HG02840 (cell line): ENCODE results near the gene NUP50.

Experiments
- ATAC-seq: cut with Tn5 transposase; IDR thresholded peaks from one replicate; pipeline ENCODE4 v1.9.1; 2021; ENCODE audit warnings: mild to moderate bottlenecking, moderate library complexity, moderate number of reproducible peaks; ENCODE audit not compliant: unreplicated experiment, low FRiP score

NUP50 gene, protein sequence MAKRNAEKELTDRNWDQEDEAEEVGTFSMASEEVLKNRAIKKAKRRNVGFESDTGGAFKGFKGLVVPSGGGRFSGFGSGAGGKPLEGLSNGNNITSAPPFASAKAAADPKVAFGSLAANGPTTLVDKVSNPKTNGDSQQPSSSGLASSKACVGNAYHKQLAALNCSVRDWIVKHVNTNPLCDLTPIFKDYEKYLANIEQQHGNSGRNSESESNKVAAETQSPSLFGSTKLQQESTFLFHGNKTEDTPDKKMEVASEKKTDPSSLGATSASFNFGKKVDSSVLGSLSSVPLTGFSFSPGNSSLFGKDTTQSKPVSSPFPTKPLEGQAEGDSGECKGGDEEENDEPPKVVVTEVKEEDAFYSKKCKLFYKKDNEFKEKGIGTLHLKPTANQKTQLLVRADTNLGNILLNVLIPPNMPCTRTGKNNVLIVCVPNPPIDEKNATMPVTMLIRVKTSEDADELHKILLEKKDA

GRCh38 chr22:45163451-45164269 is at the start of gene NUP50:
NUP50 (plus strand) TSS chr22:45163925; CDS start chr22:45168178, 4,253 bp downstream.
- peak; percentile 84 for ATAC-seq

DNA sequence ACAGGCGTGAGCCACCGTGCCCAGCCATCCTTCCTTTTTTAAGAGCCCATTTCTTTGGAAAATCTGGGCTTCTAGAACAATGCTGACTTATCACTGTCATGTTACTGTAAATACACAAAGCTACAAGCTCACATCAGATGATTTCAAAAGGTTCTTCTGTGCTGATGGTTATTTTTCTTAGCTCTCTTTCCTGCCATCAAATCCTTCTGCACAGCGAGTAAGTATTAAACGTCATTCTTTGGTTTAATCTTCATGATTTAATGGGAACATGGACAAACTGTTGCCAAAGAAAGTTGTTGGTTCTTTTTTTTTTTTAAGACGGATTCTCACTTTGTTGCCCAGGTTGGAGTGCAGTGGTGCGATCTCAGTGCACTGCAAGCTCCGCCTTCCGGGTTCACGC is 43.3 kb upstream of the NUP50 start:
- ATAC-seq = no peak

DNA sequence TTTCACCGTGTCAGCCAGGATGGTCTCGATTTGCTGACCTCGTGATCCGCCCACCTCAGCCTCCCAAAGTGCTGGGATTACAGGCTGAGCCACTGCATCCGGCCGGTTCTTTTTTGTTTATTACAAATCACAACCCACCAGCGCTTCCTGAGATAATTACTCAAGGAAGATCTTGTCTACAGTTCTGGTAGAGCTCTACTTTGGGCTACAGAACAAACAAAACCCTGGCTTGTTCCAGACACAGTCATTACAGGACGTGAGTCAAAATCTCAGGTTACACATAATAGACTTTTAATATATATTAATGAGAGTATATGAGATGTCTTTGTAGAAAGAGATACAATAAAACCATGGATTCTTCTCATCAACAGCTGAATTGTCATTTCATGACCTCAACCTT is 42.8 kb upstream of the NUP50 start:
- ATAC-seq = no peak

- no peak for ATAC-seq
These were observed 39.4 kb upstream of the NUP50 start for GRCh38 chr22:45124176-45124847.

DNA sequence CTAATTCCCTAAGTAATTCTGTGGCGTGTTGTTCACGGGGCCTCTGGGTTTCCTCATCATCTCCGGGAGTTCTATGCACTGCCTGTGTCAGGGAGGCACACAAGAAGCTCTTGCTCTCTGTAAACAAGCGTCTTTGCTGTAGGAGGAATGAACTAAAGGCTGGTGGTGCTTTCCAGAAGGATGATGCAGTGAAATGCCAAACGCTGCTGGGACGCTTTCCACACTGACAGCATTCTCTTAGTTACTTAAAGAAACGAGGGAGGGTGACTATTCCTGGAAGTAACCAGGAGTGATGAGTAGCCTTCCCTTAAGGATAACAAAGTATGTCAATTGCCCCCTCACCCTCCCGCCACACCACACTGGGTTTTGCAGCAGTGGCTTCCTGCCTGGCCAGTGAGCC is 38.5 kb upstream of the NUP50 start:
- no peak for ATAC-seq

DNA sequence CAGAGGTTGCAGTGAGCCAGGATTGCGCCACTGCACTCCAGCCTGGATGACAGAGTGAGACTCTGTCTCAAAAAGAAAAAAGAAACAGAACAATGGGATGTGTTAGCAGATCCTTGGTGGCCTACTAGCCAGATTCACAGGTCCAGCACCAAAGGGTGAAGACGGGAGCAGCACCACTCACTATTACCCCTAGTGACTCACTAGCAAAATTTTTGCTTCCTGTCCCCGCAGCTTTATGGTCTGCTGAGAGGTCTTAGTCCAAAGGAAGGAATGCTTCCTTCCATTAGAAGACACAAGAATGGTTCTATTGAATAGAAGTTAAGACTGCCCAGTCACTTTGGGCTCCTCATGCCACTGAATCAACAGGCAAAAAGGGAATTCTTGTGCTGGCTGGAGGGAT is 35.9 kb upstream of the NUP50 start:
- ATAC-seq = no peak

DNA sequence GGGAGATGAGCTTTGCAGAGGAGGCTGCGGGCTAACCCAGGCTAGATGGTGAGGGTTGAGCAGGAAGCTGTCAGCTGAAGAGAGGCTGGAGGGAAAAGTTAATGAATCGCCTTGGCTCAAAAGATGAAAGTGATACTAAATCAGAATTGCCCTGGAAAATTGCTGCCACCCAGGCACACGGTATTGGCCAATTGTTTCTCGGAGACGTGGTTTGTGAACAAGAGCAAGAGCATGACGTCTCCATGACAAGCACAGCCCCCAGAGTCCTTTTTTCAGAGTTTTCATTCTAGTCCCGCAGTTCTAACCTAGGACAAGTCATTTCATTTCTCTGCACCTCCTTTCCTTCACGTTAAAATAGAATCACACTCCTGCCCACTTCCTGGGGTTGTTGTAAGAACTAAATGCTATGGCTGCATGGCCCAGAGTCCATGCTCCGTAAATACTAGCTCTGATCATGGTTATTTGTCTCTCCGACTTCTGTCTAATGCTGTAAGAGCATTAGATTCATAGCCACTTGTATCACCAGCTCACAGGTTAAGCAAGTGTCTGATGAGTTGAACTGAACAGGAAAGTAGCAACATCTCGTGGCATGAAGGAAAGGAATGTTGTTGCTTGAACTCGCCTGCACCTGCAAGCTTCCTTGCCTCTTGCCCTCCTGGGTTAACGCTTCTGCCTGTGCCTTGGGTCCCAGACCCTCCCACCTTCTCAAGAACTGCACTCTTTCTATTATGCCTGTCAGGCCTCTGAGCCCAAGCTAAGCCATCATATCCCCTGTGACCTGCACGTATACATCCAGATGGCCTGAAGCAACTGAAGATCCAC is 33.8 kb upstream of the NUP50 start:
- ATAC-seq = no peak

DNA sequence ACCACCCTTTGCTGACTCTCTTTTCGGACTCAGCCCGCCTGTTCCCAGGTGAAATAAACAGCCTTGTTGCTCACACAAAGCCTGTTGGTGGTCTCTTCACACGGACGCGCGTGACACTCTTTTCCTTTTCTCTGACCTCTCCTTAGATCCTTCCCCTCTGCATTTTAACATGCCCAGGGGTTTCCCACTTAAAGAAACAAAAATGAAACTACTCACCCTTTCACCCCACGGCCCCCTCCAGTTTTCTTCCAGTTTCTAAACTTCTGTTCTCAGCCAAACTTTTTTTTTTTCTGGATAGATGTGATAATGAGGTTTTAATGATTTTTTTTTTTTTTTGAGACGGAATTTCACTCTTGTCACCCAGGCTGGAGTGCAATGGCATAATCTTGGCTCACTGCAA is 32.8 kb upstream of the NUP50 start:
- ATAC-seq = no peak

- ATAC-seq = no peak
These were observed 32.0 kb upstream of the NUP50 start for GRCh38 chr22:45131749-45132148.

GRCh38 chr22:45134313-45134712 is 29.4 kb upstream of the NUP50 start:
- ATAC-seq = no peak

DNA sequence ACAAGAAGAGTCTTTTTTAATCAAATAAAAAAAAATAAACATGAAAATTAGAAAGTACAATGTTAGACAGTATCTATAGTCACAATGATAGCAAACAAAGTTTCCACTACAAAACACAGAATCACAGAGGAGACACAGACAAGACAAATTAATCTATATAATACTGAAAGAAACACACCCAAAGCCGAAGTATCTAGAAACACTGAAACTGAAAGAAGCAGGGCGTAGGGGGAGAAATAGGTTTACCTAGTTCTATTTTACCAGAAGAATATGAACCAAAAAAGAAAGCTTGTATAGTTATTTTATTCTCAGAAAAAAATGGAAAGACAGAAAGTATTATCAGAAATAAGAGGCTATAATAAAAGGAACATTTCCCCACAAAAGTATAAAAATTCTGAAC is 27.1 kb upstream of the NUP50 start:
- no peak for ATAC-seq

DNA sequence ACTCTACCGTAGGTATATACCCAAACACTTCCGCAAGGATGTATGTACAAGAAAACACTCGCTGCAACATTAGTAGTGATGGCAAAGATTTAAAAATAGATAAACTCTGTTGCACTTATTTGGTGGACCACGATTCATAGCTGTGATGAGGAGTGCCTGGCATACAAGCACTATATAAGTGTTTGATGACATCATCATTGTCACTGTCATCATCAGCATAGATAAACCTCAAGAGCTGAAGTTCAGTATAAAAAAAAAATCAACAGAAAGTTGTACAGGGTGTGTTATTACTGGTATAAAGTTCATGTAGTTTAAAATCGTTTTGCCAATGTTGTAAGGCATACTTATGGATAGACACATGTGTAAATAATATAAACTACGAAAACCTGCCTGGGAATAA is 24.0 kb upstream of the NUP50 start:
- ATAC-seq = no peak

DNA sequence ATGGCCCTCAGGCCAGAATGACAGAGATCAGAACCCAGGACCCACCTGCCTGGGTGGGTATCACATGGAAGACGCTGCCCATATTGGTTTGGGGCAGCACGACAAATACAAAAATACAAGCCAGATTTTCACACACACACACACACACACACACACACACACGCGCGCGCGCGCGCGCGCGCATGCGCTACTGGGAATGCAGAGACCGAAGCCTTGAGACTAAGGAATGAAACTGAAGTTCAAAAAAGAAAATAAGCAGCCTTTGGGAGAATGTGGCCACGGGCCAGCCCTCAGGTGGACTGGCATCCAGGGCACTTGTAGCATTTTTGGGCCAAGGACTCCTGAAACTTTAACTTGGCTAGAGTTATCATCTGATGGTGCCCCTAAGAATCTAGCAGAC is 21.3 kb upstream of the NUP50 start:
- no peak for ATAC-seq

- no peak for ATAC-seq
These were observed 18.8 kb upstream of the NUP50 start for GRCh38 chr22:45144916-45145315.

DNA sequence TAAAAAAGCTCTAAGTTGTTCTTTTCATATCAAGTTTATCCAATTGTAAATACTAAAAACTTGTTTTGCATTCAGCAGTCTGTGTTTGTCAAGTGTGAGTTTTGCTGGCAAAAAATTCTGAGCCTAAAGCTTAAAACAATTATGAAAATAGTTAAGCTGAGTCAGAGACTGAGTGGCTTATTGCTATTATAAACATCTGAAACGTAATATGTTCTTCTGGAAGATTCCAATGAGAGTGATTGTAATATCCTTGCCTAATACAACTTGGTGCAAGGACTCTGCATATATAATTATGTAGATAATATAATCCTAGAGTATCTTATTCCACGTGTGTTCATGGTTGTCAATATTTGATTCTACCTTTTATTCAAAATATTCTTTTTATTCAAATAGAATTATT is 14.1 kb upstream of the NUP50 start:
- no peak for ATAC-seq

- ATAC-seq = no peak
These were observed 13.6 kb upstream of the NUP50 start for GRCh38 chr22:45150139-45150538.

- ATAC-seq = no peak
These were observed 12.2 kb upstream of the NUP50 start for GRCh38 chr22:45151503-45151902.

DNA sequence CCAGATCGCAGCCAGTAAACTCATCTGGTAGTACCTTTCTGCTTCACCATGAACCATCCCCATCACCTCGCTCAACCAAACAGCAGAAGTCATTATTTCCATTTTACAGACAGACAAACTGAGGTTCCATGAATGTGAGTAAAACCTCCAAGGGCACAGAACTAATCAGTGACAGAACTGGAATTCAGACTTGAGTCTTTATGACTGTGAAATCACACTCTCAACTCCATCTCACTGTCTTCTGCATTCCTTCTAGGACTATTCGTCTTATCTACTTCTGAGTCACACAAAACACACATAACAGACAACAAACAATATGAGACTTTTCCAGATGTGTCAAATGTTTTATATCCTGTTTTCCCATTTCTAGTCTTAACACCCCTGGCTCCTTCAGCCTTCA is 9.3 kb upstream of the NUP50 start:
- no peak for ATAC-seq

DNA sequence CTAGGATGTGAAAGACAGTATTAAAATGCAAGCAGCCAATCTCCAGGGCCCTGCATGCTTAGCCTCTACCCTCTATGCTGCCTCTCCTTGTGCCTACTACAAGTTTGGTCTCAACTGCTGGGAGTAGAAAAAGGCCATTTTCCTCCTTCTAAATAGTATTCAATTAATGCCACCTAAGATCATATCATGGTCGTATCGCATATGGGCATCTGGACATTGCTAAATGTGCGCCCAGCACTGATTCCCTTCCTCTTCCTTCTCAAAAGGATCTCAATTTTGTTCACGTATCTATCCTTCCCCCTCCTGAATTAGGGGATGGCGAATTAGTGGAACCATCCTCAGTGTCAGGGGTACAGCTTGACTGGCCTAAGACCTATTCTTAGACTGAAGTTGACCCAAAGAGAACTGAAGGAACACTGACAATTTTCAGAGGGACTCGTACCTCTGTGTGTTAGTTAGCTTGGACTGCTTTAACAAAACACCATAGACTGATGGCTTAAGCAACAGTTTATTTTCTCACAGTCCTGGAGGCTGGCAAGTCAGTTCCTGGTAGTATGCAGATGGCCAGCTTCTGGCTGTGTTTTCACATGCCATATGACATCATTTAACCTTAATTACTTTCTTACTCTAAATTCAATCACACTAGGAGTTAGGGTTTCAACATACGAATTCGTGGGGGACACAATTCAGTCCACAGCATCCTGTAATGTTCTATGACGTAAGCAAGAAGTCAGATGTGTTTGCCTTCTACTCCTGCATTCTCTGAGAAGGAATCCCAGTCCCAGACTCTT is 8.5 kb upstream of the NUP50 start:
- ATAC-seq = no peak

DNA sequence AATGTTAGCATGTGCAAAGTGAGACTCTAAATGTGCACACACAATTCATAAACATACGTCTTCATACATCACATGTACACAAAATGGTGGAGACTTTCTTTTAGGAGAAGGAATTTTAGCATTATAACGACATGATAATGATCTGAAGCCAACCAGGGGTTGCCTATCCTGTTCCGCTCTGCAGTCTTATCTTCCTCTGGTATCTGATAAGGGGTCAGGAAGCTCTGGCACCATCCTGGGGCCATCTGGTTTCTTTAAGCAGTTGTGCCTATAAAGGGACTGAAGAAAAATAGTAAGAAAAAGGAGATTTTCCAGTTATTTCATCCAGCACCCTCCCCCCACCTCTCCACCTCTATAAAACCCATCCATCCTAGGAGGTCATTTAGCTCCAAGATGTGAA is 5.8 kb upstream of the NUP50 start:
- ATAC-seq = no peak
